Measurements from ENCODE around the gene PPP1R13L.
"Not testable (repeated sequence)": the region's sequence is repeated elsewhere in the genome, so short reads cannot be mapped to it uniquely, and the experiment has no call there.

DNA sequence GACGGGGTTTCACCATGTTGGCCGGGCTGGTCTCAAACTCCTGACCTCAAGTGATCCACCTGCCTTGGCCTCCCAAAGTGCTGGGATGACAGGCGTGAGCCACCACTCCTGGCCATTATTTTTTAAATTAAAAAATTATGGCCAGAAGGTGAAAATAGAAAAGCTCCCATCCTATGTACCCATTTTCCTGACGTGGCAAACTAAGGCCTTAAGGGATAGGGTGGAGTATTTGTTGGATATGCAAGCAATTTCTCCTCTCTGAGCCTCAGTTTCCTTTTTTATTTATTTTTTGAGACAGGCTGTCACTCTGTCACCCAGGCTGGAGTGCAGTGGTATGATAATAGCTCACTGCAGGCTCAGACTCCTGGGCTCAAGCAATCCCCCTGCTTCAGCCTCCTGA is 70.0 kb downstream of the PPP1R13L start:
- TF ChIP-seq, protein P1, sequence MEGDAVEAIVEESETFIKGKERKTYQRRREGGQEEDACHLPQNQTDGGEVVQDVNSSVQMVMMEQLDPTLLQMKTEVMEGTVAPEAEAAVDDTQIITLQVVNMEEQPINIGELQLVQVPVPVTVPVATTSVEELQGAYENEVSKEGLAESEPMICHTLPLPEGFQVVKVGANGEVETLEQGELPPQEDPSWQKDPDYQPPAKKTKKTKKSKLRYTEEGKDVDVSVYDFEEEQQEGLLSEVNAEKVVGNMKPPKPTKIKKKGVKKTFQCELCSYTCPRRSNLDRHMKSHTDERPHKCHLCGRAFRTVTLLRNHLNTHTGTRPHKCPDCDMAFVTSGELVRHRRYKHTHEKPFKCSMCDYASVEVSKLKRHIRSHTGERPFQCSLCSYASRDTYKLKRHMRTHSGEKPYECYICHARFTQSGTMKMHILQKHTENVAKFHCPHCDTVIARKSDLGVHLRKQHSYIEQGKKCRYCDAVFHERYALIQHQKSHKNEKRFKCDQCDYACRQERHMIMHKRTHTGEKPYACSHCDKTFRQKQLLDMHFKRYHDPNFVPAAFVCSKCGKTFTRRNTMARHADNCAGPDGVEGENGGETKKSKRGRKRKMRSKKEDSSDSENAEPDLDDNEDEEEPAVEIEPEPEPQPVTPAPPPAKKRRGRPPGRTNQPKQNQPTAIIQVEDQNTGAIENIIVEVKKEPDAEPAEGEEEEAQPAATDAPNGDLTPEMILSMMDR (tag by site-specific recombination; IDR thresholded peaks at IDR 0.05), result not testable (repeated sequence)
- not testable (repeated sequence) for TF ChIP-seq ZNF707, YY1, ZNF140, ZNF37A, ZNF169 (tag by site-specific recombination; IDR thresholded peaks at IDR 0.05)
- TF ChIP-seq, protein P2, sequence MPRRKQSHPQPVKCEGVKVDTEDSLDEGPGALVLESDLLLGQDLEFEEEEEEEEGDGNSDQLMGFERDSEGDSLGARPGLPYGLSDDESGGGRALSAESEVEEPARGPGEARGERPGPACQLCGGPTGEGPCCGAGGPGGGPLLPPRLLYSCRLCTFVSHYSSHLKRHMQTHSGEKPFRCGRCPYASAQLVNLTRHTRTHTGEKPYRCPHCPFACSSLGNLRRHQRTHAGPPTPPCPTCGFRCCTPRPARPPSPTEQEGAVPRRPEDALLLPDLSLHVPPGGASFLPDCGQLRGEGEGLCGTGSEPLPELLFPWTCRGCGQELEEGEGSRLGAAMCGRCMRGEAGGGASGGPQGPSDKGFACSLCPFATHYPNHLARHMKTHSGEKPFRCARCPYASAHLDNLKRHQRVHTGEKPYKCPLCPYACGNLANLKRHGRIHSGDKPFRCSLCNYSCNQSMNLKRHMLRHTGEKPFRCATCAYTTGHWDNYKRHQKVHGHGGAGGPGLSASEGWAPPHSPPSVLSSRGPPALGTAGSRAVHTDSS (tag by site-specific recombination; IDR thresholded peaks at IDR 0.05), result not testable (repeated sequence)
- TF ChIP-seq, protein P3, sequence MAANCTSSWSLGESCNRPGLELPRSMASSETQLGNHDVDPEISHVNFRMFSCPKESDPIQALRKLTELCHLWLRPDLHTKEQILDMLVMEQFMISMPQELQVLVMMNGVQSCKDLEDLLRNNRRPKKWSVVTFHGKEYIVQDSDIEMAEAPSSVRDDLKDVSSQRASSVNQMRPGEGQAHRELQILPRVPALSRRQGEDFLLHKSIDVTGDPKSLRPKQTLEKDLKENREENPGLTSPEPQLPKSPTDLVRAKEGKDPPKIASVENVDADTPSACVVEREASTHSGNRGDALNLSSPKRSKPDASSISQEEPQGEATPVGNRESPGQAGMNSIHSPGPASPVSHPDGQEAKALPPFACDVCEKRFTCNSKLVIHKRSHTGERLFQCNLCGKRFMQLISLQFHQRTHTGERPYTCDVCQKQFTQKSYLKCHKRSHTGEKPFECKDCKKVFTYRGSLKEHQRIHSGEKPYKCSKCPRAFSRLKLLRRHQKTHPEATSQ (tag by site-specific recombination; IDR thresholded peaks at IDR 0.05), result not testable (repeated sequence)
- TF ChIP-seq, protein P4, sequence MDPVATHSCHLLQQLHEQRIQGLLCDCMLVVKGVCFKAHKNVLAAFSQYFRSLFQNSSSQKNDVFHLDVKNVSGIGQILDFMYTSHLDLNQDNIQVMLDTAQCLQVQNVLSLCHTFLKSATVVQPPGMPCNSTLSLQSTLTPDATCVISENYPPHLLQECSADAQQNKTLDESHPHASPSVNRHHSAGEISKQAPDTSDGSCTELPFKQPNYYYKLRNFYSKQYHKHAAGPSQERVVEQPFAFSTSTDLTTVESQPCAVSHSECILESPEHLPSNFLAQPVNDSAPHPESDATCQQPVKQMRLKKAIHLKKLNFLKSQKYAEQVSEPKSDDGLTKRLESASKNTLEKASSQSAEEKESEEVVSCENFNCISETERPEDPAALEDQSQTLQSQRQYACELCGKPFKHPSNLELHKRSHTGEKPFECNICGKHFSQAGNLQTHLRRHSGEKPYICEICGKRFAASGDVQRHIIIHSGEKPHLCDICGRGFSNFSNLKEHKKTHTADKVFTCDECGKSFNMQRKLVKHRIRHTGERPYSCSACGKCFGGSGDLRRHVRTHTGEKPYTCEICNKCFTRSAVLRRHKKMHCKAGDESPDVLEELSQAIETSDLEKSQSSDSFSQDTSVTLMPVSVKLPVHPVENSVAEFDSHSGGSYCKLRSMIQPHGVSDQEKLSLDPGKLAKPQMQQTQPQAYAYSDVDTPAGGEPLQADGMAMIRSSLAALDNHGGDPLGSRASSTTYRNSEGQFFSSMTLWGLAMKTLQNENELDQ (tag by site-specific recombination; IDR thresholded peaks at IDR 0.05; ENCODE audit: low read depth), result not testable (repeated sequence)

Data from HEK293 (cell line).